Activated CD4-positive, alpha-beta T cell treated with anti-CD3 and anti-CD28 coated beads, Interleukin-2, Interleukin-6, amounts not matched to agents 100 ng/mL and 50 ng/mL, durations not matched to agents 16 hours and 8 hours (primary cell): ENCODE results near the gene BARHL2.

Experiments used
- DNase-seq: peaks from one replicate; pipeline ENCODE4 v3.0.0-alpha.2; 2020

The BARHL2 gene

GRCh38 chr1:90716552-90717355, at the start of gene BARHL2:
BARHL2 (minus strand) TSS chr1:90717302; CDS start chr1:90717195, 107 bp downstream.
- DNase-seq, result no peak

- DNase-seq, result no peak
These were observed 46.8 kb upstream of the BARHL2 start for GRCh38 chr1:90763930-90764329.

- no peak for DNase-seq
These were observed 46.4 kb upstream of the BARHL2 start for GRCh38 chr1:90763506-90763905.

- no peak for DNase-seq
These were observed 44.9 kb upstream of the BARHL2 start for GRCh38 chr1:90761781-90762589.

GRCh38 chr1:90761156-90761555, 44.1 kb upstream of the BARHL2 start:
- no peak for DNase-seq

- no peak for DNase-seq
These were observed 36.5 kb upstream of the BARHL2 start for GRCh38 chr1:90753556-90753955.

GRCh38 chr1:90748668-90749067, 31.6 kb upstream of the BARHL2 start:
- DNase-seq, result no peak

- no peak for DNase-seq
These were observed 29.8 kb upstream of the BARHL2 start for GRCh38 chr1:90746857-90747256.

GRCh38 chr1:90745972-90746371, 28.9 kb upstream of the BARHL2 start:
- DNase-seq, result no peak

- DNase-seq, result no peak
These were observed 15.0 kb upstream of the BARHL2 start for GRCh38 chr1:90732136-90732535.

- no peak for DNase-seq
These were observed 14.4 kb upstream of the BARHL2 start for GRCh38 chr1:90731382-90732050.

- no peak for DNase-seq
These were observed 13.3 kb upstream of the BARHL2 start for GRCh38 chr1:90730243-90731022.

- no peak for DNase-seq
These were observed 12.6 kb upstream of the BARHL2 start for GRCh38 chr1:90729504-90730242.

GRCh38 chr1:90728502-90729287, 11.6 kb upstream of the BARHL2 start:
- DNase-seq, result no peak

GRCh38 chr1:90727917-90728501, 10.9 kb upstream of the BARHL2 start:
- DNase-seq, result no peak

- no peak for DNase-seq
These were observed 9.9 kb upstream of the BARHL2 start for GRCh38 chr1:90726986-90727480.

- DNase-seq, result no peak
These were observed 9.4 kb upstream of the BARHL2 start for GRCh38 chr1:90726425-90726985.

GRCh38 chr1:90725657-90726424, 8.7 kb upstream of the BARHL2 start:
- no peak for DNase-seq

- DNase-seq, result no peak
These were observed 8.0 kb upstream of the BARHL2 start for GRCh38 chr1:90724926-90725656.
